HepG2 (cell line): ENCODE measurements around the gene MTA1. TPM values are rescaled to one million over a fixed set of nuclear protein-coding genes. Genes with fewer than 3 reads are reported as not detected.

ENCODE experiments used
- ARID4A ChIP-seq: sonication (generic); formaldehyde crosslinking; IDR thresholded peaks from 2 replicates; pipeline ENCODE4 v1.5.0; 2020; ENCODE audit warnings: mild to moderate bottlenecking, missing genetic modification reagents, borderline replicate concordance
- GTF2F1 ChIP-seq: fragments of 150-350 bp; IDR thresholded peaks from 2 replicates; pipeline ENCODE4 v1.6.1; 2014; ENCODE audit warnings: low read length
- HNF1B ChIP-seq: sonication (generic); formaldehyde crosslinking; IDR thresholded peaks from 2 replicates; pipeline ENCODE4 v1.5.1; 2020; ENCODE audit warnings: mild to moderate bottlenecking, moderate library complexity, missing genetic modification reagents
- NONO ChIP-seq, 2 experiments: fragments of 450-650 bp in 1 of 2; sonication (generic) in 1 of 2; formaldehyde crosslinking in 1 of 2; IDR thresholded peaks in 1 of 2; conservative IDR thresholded peaks in 1 of 2; 2 replicates each; pipeline versions ENCODE4 v1.6.1 to v1.8.0; 2017 to 2022; ENCODE audit warnings: mild to moderate bottlenecking in 1 of 2, missing genetic modification reagents in 1 of 2, moderate library complexity in 1 of 2
- PRDM10 ChIP-seq: sonication (generic); formaldehyde crosslinking; IDR thresholded peaks from 2 replicates; pipeline ENCODE4 v1.4.0; 2020; ENCODE audit warnings: low read depth, missing genetic modification reagents
- SNAPC2 ChIP-seq: sonication (generic); formaldehyde crosslinking; IDR thresholded peaks from 2 replicates; pipeline ENCODE4 v1.8.1; 2022; ENCODE audit warnings: mild to moderate bottlenecking, missing genetic modification reagents
- TBP ChIP-seq: sonication (generic); formaldehyde crosslinking; IDR thresholded peaks from 2 replicates; pipeline ENCODE4 v1.5.0; 2020; ENCODE audit warnings: missing genetic modification reagents
- ZBED4 ChIP-seq: sonication (generic); formaldehyde crosslinking; IDR thresholded peaks from 2 replicates; pipeline ENCODE4 v1.4.0; 2020; ENCODE audit warnings: missing genetic modification reagents, borderline replicate concordance
- ZFP62 ChIP-seq: sonication (generic); formaldehyde crosslinking; IDR thresholded peaks from 2 replicates; pipeline ENCODE4 v1.4.0; 2020; ENCODE audit warnings: missing genetic modification reagents
- ZKSCAN1 ChIP-seq: fragments of 150-350 bp; IDR thresholded peaks from 2 replicates; pipeline ENCODE4 v1.6.1; 2014; ENCODE audit warnings: low read length
- ZNF547 ChIP-seq: sonication (generic); formaldehyde crosslinking; IDR thresholded peaks from 2 replicates; pipeline ENCODE4 v1.5.1; 2020; ENCODE audit warnings: mild to moderate bottlenecking, missing genetic modification reagents
- ZNF563 ChIP-seq: sonication (generic); formaldehyde crosslinking; IDR thresholded peaks from 2 replicates; pipeline ENCODE4 v1.8.0; 2022; ENCODE audit warnings: mild to moderate bottlenecking, moderate library complexity, missing genetic modification reagents
- ZNF784 ChIP-seq: sonication (generic); formaldehyde crosslinking; IDR thresholded peaks from 2 replicates; pipeline ENCODE4 v1.5.1; 2020; ENCODE audit warnings: missing genetic modification reagents, mild to moderate bottlenecking, borderline replicate concordance
- ZSCAN25 ChIP-seq: sonication (generic); formaldehyde crosslinking; IDR thresholded peaks from 2 replicates; pipeline ENCODE4 v1.8.0; 2022; ENCODE audit warnings: mild to moderate bottlenecking, missing genetic modification reagents
- polyA plus RNA-seq, 8 experiments: library from polyadenylated mRNA; depleted of rRNA in 3 of 8; stranded (reverse) in 7 of 8; unstranded in 1 of 8; fragments of >200 nt; fragmentation: Illumina TruSeq in 4 of 8; extraction: Trizol in 4 of 8; gene quantifications; 2 replicates each; pipeline versions ENCODE4 v1.2.1 to v1.2.3, GENCODE V29; 2011 to 2016; ENCODE audit warnings: low read depth in 4 of 8, missing spikeins in 1 of 8, mixed read lengths in 1 of 8; ENCODE audit not compliant: insufficient read depth in 1 of 8
- total RNA-seq, 5 experiments: library from RNA; depleted of rRNA; stranded (reverse); fragments of >200 nt; fragmentation: Illumina TruSeq; extraction: Trizol; gene quantifications; 2 replicates each; pipeline ENCODE4 v1.2.3, GENCODE V29; 2016; ENCODE audit warnings: low read depth in 1 of 5

Gene MTA1
- total and polyA plus RNA-seq, 2 of the 13 experiments (the other 11 are each of a cell fraction or from before 2014, with no cell fraction given), result 35.2 to 85.8 TPM

GRCh38 chr14:105485739-105486162 lies 66.1 kb downstream of the MTA1 start (continued):
- TF ChIP-seq TBP (CRISPR knock-in tag), result no peak
- TF ChIP-seq ZNF563 (CRISPR knock-in tag), result no peak
- no peak for TF ChIP-seq ZFP62 (CRISPR knock-in tag)
- TF ChIP-seq GTF2F1, result no peak
- peak; percentile 72; the same call in 1 of the 2 replicates for TF ChIP-seq ZBED4 (CRISPR knock-in tag)
- TF ChIP-seq ZSCAN25 (CRISPR knock-in tag), result 0 out of 2 replicates have a peak, but pooled peaks have one; percentile 45
- TF ChIP-seq ZNF784 (CRISPR knock-in tag), result no peak
- no peak for TF ChIP-seq SNAPC2
- no peak for TF ChIP-seq HNF1B (CRISPR knock-in tag)
- TF ChIP-seq NONO (IDR thresholded peaks at IDR 0.05), result no peak
- TF ChIP-seq NONO (CRISPR knock-in tag; conservative IDR thresholded peaks at IDR 0.05), result peak; percentile 77
- peak; percentile 78 for TF ChIP-seq ZNF547 (CRISPR knock-in tag)
- TF ChIP-seq ZKSCAN1, result no peak
- TF ChIP-seq ARID4A, result peak; percentile 53; the same call in 1 of the 2 replicates
- no peak for TF ChIP-seq PRDM10 (CRISPR knock-in tag)
